HCT116 (cell line): ENCODE measurements around the gene DNTT. TPM values are rescaled to one million over a fixed set of nuclear protein-coding genes. Genes with fewer than 3 reads are reported as not detected.

ENCODE experiments used
- ATAC-seq: fragments of 200-7000 bp; cut with Tn5 transposase; 2 replicates; pipeline ENCODE4 v1.9.1; 2020; ENCODE audit warnings: mild to moderate bottlenecking, moderate library complexity
- BruUV-seq: library from RNA; stranded (reverse); fragments of 400-500 nt; replicated peaks from 2 replicates; lab custom pipeline; 2021; lab: Mats Ljungman, UMichigan
- CTCF ChIA-PET: fragments of 300-600 bp; sonication (Branson Sonifier 250); formaldehyde crosslinking; loops from one replicate; lab custom pipeline; 2021; ENCODE audit warnings: antibody characterized with exemption; lab: Charles Lee
- POLR2A ChIA-PET: fragments of 300-600, 350-600 bp; sonication (Branson Sonifier 250); formaldehyde crosslinking; loops from one replicate; lab custom pipeline; 2021; ENCODE audit warnings: antibody characterized with exemption; lab: Charles Lee
- RAD21 ChIA-PET, 2 experiments: fragments of 300-600 bp; sonication (Branson Sonifier 250); formaldehyde crosslinking; loops; one replicate each; lab custom pipeline; 2023; ENCODE audit warnings: low total read pairs in 2 of 2; ENCODE audit not compliant: uncharacterized antibody in 2 of 2, unreplicated experiment in 2 of 2, low non-redundant PET in 1 of 2; lab: Charles Lee
- DNase-seq: peaks from one replicate; pipeline ENCODE4 v3.0.0-alpha.2; 2010; ENCODE audit warnings: low read depth, low spot score
- H2AFZ ChIP-seq: fragments of 200-600 bp; shearing (Covaris generic), sonication (generic); 2 replicates; pipeline ENCODE4 v1.6.1; 2017; ENCODE audit warnings: low read depth, mixed run types, mixed read lengths, antibody characterized with exemption, low read length; ENCODE audit not compliant: poor library complexity, severe bottlenecking
- H3K27ac ChIP-seq: 2 replicates; pipeline ENCODE4 v1.5.1; 2012; ENCODE audit warnings: low read depth, low read length
- H3K27me3 ChIP-seq: fragments of 200-600 bp; sonication (generic); 2 replicates; pipeline ENCODE4 v1.6.1; 2016; ENCODE audit warnings: mixed run types, low read length, mixed read lengths; ENCODE audit not compliant: insufficient read depth
- H3K36me3 ChIP-seq, 2 experiments: fragments of 200-500 bp in 1 of 2; fragments of 200-600 bp in 1 of 2; sonication (Bioruptor generic) in 1 of 2; sonication (generic) in 1 of 2; 2 replicates each; pipeline versions ENCODE4 v1.5.1 to v1.6.1; 2014 to 2016; ENCODE audit warnings: low read length in 2 of 2, inconsistent platforms in 1 of 2, mixed read lengths in 1 of 2, mixed run types in 1 of 2; ENCODE audit not compliant: insufficient read depth in 2 of 2, control insufficient read depth in 1 of 2
- H3K4me1 ChIP-seq, 2 experiments: fragments of 200-600 bp in 1 of 2; sonication (generic) in 1 of 2; 2 replicates each; pipeline versions ENCODE4 v1.5.1 to v1.6.1; 2012 to 2017; ENCODE audit warnings: low read length in 2 of 2, inconsistent platforms in 1 of 2, mild to moderate bottlenecking in 1 of 2, mixed read lengths in 1 of 2, mixed run types in 1 of 2, moderate library complexity in 1 of 2; ENCODE audit not compliant: insufficient read depth in 2 of 2, control insufficient read depth in 1 of 2
- H3K4me2 ChIP-seq: fragments of 200-600 bp; sonication (generic); 2 replicates; pipeline ENCODE4 v1.6.1; 2017; ENCODE audit warnings: mixed run types, low read length, mixed read lengths
- H3K4me3 ChIP-seq, 2 experiments: fragments of 200-600 bp in 1 of 2; sonication (generic) in 1 of 2; replicated peaks in 1 of 2; 2 replicates each; pipeline ENCODE4 v1.5.1; 2011 to 2016; ENCODE audit warnings: low read length in 2 of 2, control low read depth in 1 of 2, low read depth in 1 of 2, mild to moderate bottlenecking in 1 of 2, mixed read lengths in 1 of 2, mixed run types in 1 of 2
- H3K79me2 ChIP-seq: fragments of 200-600 bp; sonication (generic); 2 replicates; pipeline ENCODE4 v1.6.1; 2017; ENCODE audit warnings: mild to moderate bottlenecking, mixed run types, low read length, moderate library complexity, mixed read lengths; ENCODE audit not compliant: insufficient read depth
- H3K9ac ChIP-seq: fragments of 200-600 bp; sonication (generic); 2 replicates; pipeline ENCODE4 v1.6.1; 2016; ENCODE audit warnings: low read length, mixed read lengths
- H3K9me2 ChIP-seq: fragments of 200-600 bp; sonication (generic), shearing (Covaris generic); 2 replicates; pipeline ENCODE4 v1.6.1; 2017; ENCODE audit warnings: mixed run types, mild to moderate bottlenecking, moderate library complexity; ENCODE audit not compliant: insufficient read depth
- H3K9me3 ChIP-seq, 2 experiments: fragments of 200-500 bp in 1 of 2; fragments of 200-600 bp in 1 of 2; sonication (Bioruptor generic) in 1 of 2; sonication (generic) in 1 of 2; 2 replicates each; pipeline ENCODE4 v1.6.1; 2014 to 2017; ENCODE audit warnings: low read length in 2 of 2, mixed read lengths in 2 of 2, inconsistent platforms in 1 of 2, low read depth in 1 of 2, mild to moderate bottlenecking in 1 of 2, mixed run types in 1 of 2, moderate library complexity in 1 of 2; ENCODE audit not compliant: control insufficient read depth in 1 of 2, insufficient read depth in 1 of 2
- H4K20me1 ChIP-seq: fragments of 200-600 bp; sonication (generic), shearing (Covaris generic); 2 replicates; pipeline ENCODE4 v1.6.1; 2017; ENCODE audit warnings: mixed run types, mild to moderate bottlenecking, moderate library complexity; ENCODE audit not compliant: insufficient read depth
- ATF3 ChIP-seq: IDR thresholded peaks from 2 replicates; pipeline ENCODE4 v1.6.1; 2012
- CBX3 ChIP-seq: IDR thresholded peaks from 2 replicates; pipeline ENCODE4 v1.6.1; 2012; ENCODE audit warnings: low read depth
- CTCF ChIP-seq, 3 experiments: fragments of 200-600 bp in 1 of 3; sonication (generic) in 1 of 3; IDR thresholded peaks in 2 of 3; conservative IDR thresholded peaks in 1 of 3; 2 replicates each; pipeline ENCODE4 v1.5.1; 2012 to 2017; ENCODE audit warnings: low read depth in 2 of 3, low read length in 2 of 3, antibody characterized with exemption in 1 of 3, borderline replicate concordance in 1 of 3, control low read depth in 1 of 3, mild to moderate bottlenecking in 1 of 3, mixed read lengths in 1 of 3, mixed run types in 1 of 3, moderate library complexity in 1 of 3; ENCODE audit not compliant: insufficient read depth in 1 of 3
- ELF1 ChIP-seq: IDR thresholded peaks from 2 replicates; pipeline ENCODE4 v1.6.1; 2012; ENCODE audit warnings: low read depth, borderline replicate concordance
- EZH2phosphoT487 ChIP-seq: fragments of 200-600 bp; IDR thresholded peaks from 2 replicates; pipeline ENCODE4 v1.6.1; 2018; ENCODE audit warnings: antibody characterized with exemption, borderline replicate concordance
- FOSL1 ChIP-seq: IDR thresholded peaks from 2 replicates; pipeline ENCODE4 v1.6.1; 2012; ENCODE audit warnings: low read depth
- POLR2A ChIP-seq: IDR thresholded peaks from 2 replicates; pipeline ENCODE4 v1.7.0; 2011; ENCODE audit warnings: borderline replicate concordance; ENCODE audit not compliant: insufficient read depth, insufficient read length; ENCODE audit errors: extremely low read depth
- YY1 ChIP-seq: IDR thresholded peaks from 2 replicates; pipeline ENCODE4 v1.6.1; 2011; ENCODE audit warnings: low read length, low read depth, moderate library complexity, mild to moderate bottlenecking; ENCODE audit not compliant: insufficient replicate concordance; ENCODE audit errors: extremely low read depth
- intact Hi-C: fragments of 100-400 bp; cut with micrococcal nuclease; formaldehyde crosslinking; loops from 2 replicates; pipeline ENCODE4 v1.10.0; 2022
- total RNA-seq: library from RNA; stranded (reverse); gene quantifications from one replicate; pipeline ENCODE4 v1.2.1, GENCODE V29; 2021; ENCODE audit not compliant: unreplicated experiment

Gene DNTT
- total RNA-seq, 1 experiment from 2014 or later: not detected

GRCh38 chr10:96333101-96333500 lies 28.9 kb downstream of the DNTT start:
- TF ChIP-seq ELF1: no peak
- TF ChIP-seq ATF3: no peak
- no peak for TF ChIP-seq CBX3
- no peak for TF ChIP-seq CTCF (IDR thresholded peaks at IDR 0.05 in 2 of 3, conservative IDR thresholded peaks at IDR 0.05 in 1 of 3; ENCODE audit: borderline replicate concordance in 1 of 3, insufficient read depth in 1 of 3, low read depth in 2 of 3, low read length in 2 of 3)
- no peak for TF ChIP-seq FOSL1
- TF ChIP-seq POLR2A: no peak
- no peak for TF ChIP-seq EZH2phosphoT487
- TF ChIP-seq YY1: no peak
- intact Hi-C loops: no loop called here
- POLR2A ChIA-PET: no interaction called here

More at GRCh38 chr10:96333101-96333500, 28.9 kb downstream of the DNTT start:
- Histone ChIP-seq H4K20me1 (no peaks in the 10 kb centered on the region), H3K27me3 (peaks cover 7% of the 10 kb centered on the region; the same call in 1 of the 2 replicates), H3K9me2 (no peaks in the 10 kb centered on the region), H3K4me2 (no peak overlapping the region), H3K36me3 (no peaks in the 10 kb centered on the region), H3K9ac (no peak overlapping the region), H2AFZ (no peak overlapping the region), H3K4me3 (no peak overlapping the region), H3K9me3 (no peaks in the 10 kb centered on the region), H3K27ac (no peak overlapping the region), H3K4me1 (no peaks in the 10 kb centered on the region), H3K79me2 (no peaks in the 10 kb centered on the region)
- CTCF ChIA-PET: no interaction called here
- RAD21 ChIA-PET: no interaction called here
- no TSS peak for BruUV-seq
- DNase-seq (no peak), ATAC-seq (no peak)
